ENCODE measurements around the gene RSPH6A.
"Not testable (repeated sequence)": the region's sequence is repeated elsewhere in the genome, so short reads cannot be mapped to it uniquely, and the experiment has no call there.

- TF ChIP-seq CTCF (IDR thresholded peaks at IDR 0.05 in 8 of 11, conservative IDR thresholded peaks at IDR 0.05 in 3 of 11); POLR2A (IDR thresholded peaks at IDR 0.05); POLR2AphosphoS5 (IDR thresholded peaks at IDR 0.05): not testable (repeated sequence)
Observed at GRCh38 chr19:45751483-45751882, 63.6 kb downstream of the RSPH6A start.

Measured in spleen (tissue), 7 donors.